Measurements from ENCODE around the gene ZRANB3.

- no peak for TF ChIP-seq ZFP62 (CRISPR knock-in tag; IDR thresholded peaks at IDR 0.05)
- no peak for TF ChIP-seq POLR2A (IDR thresholded peaks at IDR 0.05; ENCODE audit: insufficient read depth in 1 of 2, low read depth in 2 of 2, low read length in 2 of 2)
These were observed 251.8 kb downstream of the ZRANB3 start for GRCh38 chr2:135279209-135279608.

All from HepG2 (cell line).